ENCODE results near the gene CDIPT.

CDIPT gene

GRCh38 chr16:29831490-29831889 lies 31.5 kb downstream of the CDIPT start:
- DNase-seq = no peak

- no peak for DNase-seq
Measured at GRCh38 chr16:29830774-29831173, 32.3 kb downstream of the CDIPT start.

- no peak for DNase-seq
Measured at GRCh38 chr16:29826342-29826695, 36.7 kb downstream of the CDIPT start.

GRCh38 chr16:29825145-29826044 lies 37.6 kb downstream of the CDIPT start:
- DNase-seq = peak in 29 of 51 donors; percentile 6 to 72 (median 43)

GRCh38 chr16:29824589-29825144 lies 38.4 kb downstream of the CDIPT start:
- no peak for DNase-seq

GRCh38 chr16:29821643-29822115 lies 41.3 kb downstream of the CDIPT start:
- DNase-seq = no peak

- peak in 3 of 51 donors; percentile 14 to 25 (median 25) for DNase-seq
Measured at GRCh38 chr16:29820730-29821642, 42.0 kb downstream of the CDIPT start.

GRCh38 chr16:29820271-29820701 lies 42.7 kb downstream of the CDIPT start, which contains the start of gene MVP:
MVP (plus strand) TSS chr16:29820462; CDS start chr16:29830550, 10,088 bp downstream.
- DNase-seq = peak in 31 of 51 donors; percentile 10 to 72 (median 36)

GRCh38 chr16:29819506-29819905 lies 43.5 kb downstream of the CDIPT start:
- DNase-seq = no peak

GRCh38 chr16:29818082-29818481 lies 44.9 kb downstream of the CDIPT start:
- DNase-seq = no peak

GRCh38 chr16:29816694-29817441 lies 46.2 kb downstream of the CDIPT start:
- peak in 31 of 51 donors; percentile 15 to 74 (median 51) for DNase-seq

- peak; percentile 82 to 99 (median 97) for DNase-seq
Measured at GRCh38 chr16:29815793-29816693, 47.0 kb downstream of the CDIPT start, which contains the start of gene PAGR1. PAGR1 (plus strand) TSS chr16:29816152; CDS start chr16:29816526, 374 bp downstream.

GRCh38 chr16:29815032-29815721 lies 47.8 kb downstream of the CDIPT start:
- peak in 7 of 51 donors; percentile 11 to 53 (median 22) for DNase-seq

- DNase-seq = no peak
Measured at GRCh38 chr16:29814592-29814991, 48.4 kb downstream of the CDIPT start.

- no peak for DNase-seq
Measured at GRCh38 chr16:29813644-29814562, 49.1 kb downstream of the CDIPT start.

GRCh38 chr16:29812754-29813643 lies 50.0 kb downstream of the CDIPT start:
- DNase-seq = peak in 4 of 51 donors; percentile 7 to 69 (median 42)

Measured in hypothalamus (tissue), 51 donors.